HepG2 (cell line): ENCODE measurements around the gene RAB2B. TPM values are rescaled to one million over a fixed set of nuclear protein-coding genes. Genes with fewer than 3 reads are reported as not detected.
A peak's percentile ranks its signal among the peaks of the same experiment; 100 is the strongest.

Experiments used
- AGO2 ChIP-seq: fragments of 200-400 bp; formaldehyde crosslinking; optimal IDR thresholded peaks from 2 replicates; pipeline ENCODE3; 2017; ENCODE audit warnings: mild to moderate bottlenecking, low read depth, low read length, moderate library complexity
- ARNT ChIP-seq: fragments of 450-650 bp; IDR thresholded peaks from 2 replicates; pipeline ENCODE4 v1.6.1; 2017
- EEA1 ChIP-seq: sonication (generic); formaldehyde crosslinking; IDR thresholded peaks from 2 replicates; pipeline ENCODE4 v1.5.1; 2020; ENCODE audit warnings: mild to moderate bottlenecking, missing genetic modification reagents, borderline replicate concordance
- FOSL1 ChIP-seq: sonication (generic); formaldehyde crosslinking; IDR thresholded peaks from 2 replicates; pipeline ENCODE4 v1.9.0; 2021; ENCODE audit warnings: missing genetic modification reagents, borderline replicate concordance
- HMG20B ChIP-seq: conservative IDR thresholded peaks from 2 replicates; pipeline ENCODE4 v1.6.1; 2016; ENCODE audit warnings: missing genetic modification reagents, missing compliant biosample characterization
- HOXA7 ChIP-seq: sonication (generic); formaldehyde crosslinking; IDR thresholded peaks from 2 replicates; pipeline ENCODE4 v1.8.1; 2022; ENCODE audit warnings: mild to moderate bottlenecking, missing genetic modification reagents, moderate library complexity
- PHB2 ChIP-seq: fragments of 450-650 bp; IDR thresholded peaks from 2 replicates; pipeline ENCODE4 v1.6.1; 2018; ENCODE audit not compliant: partially characterized antibody
- PHF5A ChIP-seq: IDR thresholded peaks from one replicate; pipeline ENCODE4 v1.6.1; 2018; ENCODE audit warnings: low read depth, missing genetic modification reagents; ENCODE audit not compliant: unreplicated experiment
- PHF8 ChIP-seq: sonication (generic); formaldehyde crosslinking; IDR thresholded peaks from 2 replicates; pipeline ENCODE4 v1.5.0; 2020; ENCODE audit warnings: missing genetic modification reagents
- PRPF4 ChIP-seq: fragments of 200-400 bp; formaldehyde crosslinking; IDR thresholded peaks from 2 replicates; pipeline ENCODE4 v1.6.1; 2016; ENCODE audit warnings: low read length, low read depth; ENCODE audit not compliant: poor library complexity, severe bottlenecking
- RFX1 ChIP-seq: fragments of 450-650 bp; IDR thresholded peaks from 2 replicates; pipeline ENCODE4 v1.6.1; 2017
- RFX3 ChIP-seq: IDR thresholded peaks from 2 replicates; pipeline ENCODE4 v1.6.1; 2016; ENCODE audit warnings: missing biosample characterization, missing genetic modification reagents
- SMAD3 ChIP-seq: sonication (generic); formaldehyde crosslinking; IDR thresholded peaks from 2 replicates; pipeline ENCODE4 v1.4.0; 2020; ENCODE audit warnings: missing genetic modification reagents
- TBX2 ChIP-seq: sonication (generic); formaldehyde crosslinking; IDR thresholded peaks from 2 replicates; pipeline ENCODE4 v1.5.0; 2020; ENCODE audit warnings: missing genetic modification reagents, mild to moderate bottlenecking, borderline replicate concordance
- ZBTB8A ChIP-seq: sonication (generic); formaldehyde crosslinking; IDR thresholded peaks from 2 replicates; pipeline ENCODE4 v1.4.0; 2020; ENCODE audit warnings: mild to moderate bottlenecking, low read depth, missing genetic modification reagents, borderline replicate concordance
- ZFP41 ChIP-seq: sonication (generic); formaldehyde crosslinking; IDR thresholded peaks from 2 replicates; pipeline ENCODE4 v1.4.0; 2020; ENCODE audit warnings: mild to moderate bottlenecking, missing genetic modification reagents, borderline replicate concordance
- ZMAT3 ChIP-seq: sonication (generic); formaldehyde crosslinking; conservative IDR thresholded peaks from 2 replicates; pipeline ENCODE4 v1.7.0; 2021; ENCODE audit warnings: missing genetic modification reagents
- ZNF33B ChIP-seq: sonication (generic); formaldehyde crosslinking; IDR thresholded peaks from 2 replicates; pipeline ENCODE4 v1.5.1; 2020; ENCODE audit warnings: mild to moderate bottlenecking, missing genetic modification reagents
- ZNF556 ChIP-seq: sonication (generic); formaldehyde crosslinking; IDR thresholded peaks from 2 replicates; pipeline ENCODE4 v1.4.0; 2020; ENCODE audit warnings: mild to moderate bottlenecking, missing genetic modification reagents, borderline replicate concordance
- ZNF567 ChIP-seq: sonication (generic); formaldehyde crosslinking; IDR thresholded peaks from 2 replicates; pipeline ENCODE4 v1.8.1; 2023; ENCODE audit warnings: mild to moderate bottlenecking, missing genetic modification reagents, borderline replicate concordance
- ZNF672 ChIP-seq: sonication (generic); formaldehyde crosslinking; IDR thresholded peaks from 2 replicates; pipeline ENCODE4 v1.8.1; 2022; ENCODE audit warnings: missing genetic modification reagents
- ZNF777 ChIP-seq: sonication (generic); formaldehyde crosslinking; IDR thresholded peaks from 2 replicates; pipeline ENCODE4 v1.4.0; 2020; ENCODE audit warnings: missing genetic modification reagents
- ZNF816 ChIP-seq: sonication (generic); formaldehyde crosslinking; IDR thresholded peaks from 2 replicates; pipeline ENCODE4 v1.8.0; 2022; ENCODE audit warnings: missing genetic modification reagents, mild to moderate bottlenecking, borderline replicate concordance
- polyA plus RNA-seq, 8 experiments: library from polyadenylated mRNA; depleted of rRNA in 3 of 8; stranded (reverse) in 7 of 8; unstranded in 1 of 8; fragments of >200 nt; fragmentation: Illumina TruSeq in 4 of 8; extraction: Trizol in 4 of 8; gene quantifications; 2 replicates each; pipeline versions ENCODE4 v1.2.1 to v1.2.3, GENCODE V29; 2011 to 2016; ENCODE audit warnings: low read depth in 4 of 8, missing spikeins in 1 of 8, mixed read lengths in 1 of 8; ENCODE audit not compliant: insufficient read depth in 1 of 8
- total RNA-seq, 5 experiments: library from RNA; depleted of rRNA; stranded (reverse); fragments of >200 nt; fragmentation: Illumina TruSeq; extraction: Trizol; gene quantifications; 2 replicates each; pipeline ENCODE4 v1.2.3, GENCODE V29; 2016; ENCODE audit warnings: low read depth in 1 of 5
- TF ChIP-seq, protein P1 (sequence below): sonication (generic); formaldehyde crosslinking; IDR thresholded peaks from 2 replicates; pipeline ENCODE4 v1.4.0; 2020; ENCODE audit warnings: mild to moderate bottlenecking, missing genetic modification reagents
- TF ChIP-seq, protein P2 (sequence below): sonication (generic); formaldehyde crosslinking; IDR thresholded peaks from 2 replicates; pipeline ENCODE4 v1.5.0; 2020; ENCODE audit warnings: missing genetic modification reagents
- TF ChIP-seq, protein P3 (sequence below): sonication (generic); formaldehyde crosslinking; IDR thresholded peaks from 2 replicates; pipeline ENCODE4 v1.8.1; 2023; ENCODE audit warnings: mild to moderate bottlenecking, inconsistent platforms, moderate library complexity, missing genetic modification reagents, borderline replicate concordance
- TF ChIP-seq, protein P4 (sequence below): sonication (generic); formaldehyde crosslinking; IDR thresholded peaks from 2 replicates; pipeline ENCODE4 v1.8.0; 2022; ENCODE audit warnings: mild to moderate bottlenecking, missing genetic modification reagents, moderate library complexity
- TF ChIP-seq, protein P5 (sequence below): sonication (generic); formaldehyde crosslinking; IDR thresholded peaks from 2 replicates; pipeline ENCODE4 v1.8.1; 2023; ENCODE audit warnings: mild to moderate bottlenecking, missing genetic modification reagents, borderline replicate concordance

The RAB2B gene
- total and polyA plus RNA-seq, 2 of the 13 experiments (the other 11 are each of a cell fraction or from before 2014, with no cell fraction given): 36.0 to 60.6 TPM

DNA sequence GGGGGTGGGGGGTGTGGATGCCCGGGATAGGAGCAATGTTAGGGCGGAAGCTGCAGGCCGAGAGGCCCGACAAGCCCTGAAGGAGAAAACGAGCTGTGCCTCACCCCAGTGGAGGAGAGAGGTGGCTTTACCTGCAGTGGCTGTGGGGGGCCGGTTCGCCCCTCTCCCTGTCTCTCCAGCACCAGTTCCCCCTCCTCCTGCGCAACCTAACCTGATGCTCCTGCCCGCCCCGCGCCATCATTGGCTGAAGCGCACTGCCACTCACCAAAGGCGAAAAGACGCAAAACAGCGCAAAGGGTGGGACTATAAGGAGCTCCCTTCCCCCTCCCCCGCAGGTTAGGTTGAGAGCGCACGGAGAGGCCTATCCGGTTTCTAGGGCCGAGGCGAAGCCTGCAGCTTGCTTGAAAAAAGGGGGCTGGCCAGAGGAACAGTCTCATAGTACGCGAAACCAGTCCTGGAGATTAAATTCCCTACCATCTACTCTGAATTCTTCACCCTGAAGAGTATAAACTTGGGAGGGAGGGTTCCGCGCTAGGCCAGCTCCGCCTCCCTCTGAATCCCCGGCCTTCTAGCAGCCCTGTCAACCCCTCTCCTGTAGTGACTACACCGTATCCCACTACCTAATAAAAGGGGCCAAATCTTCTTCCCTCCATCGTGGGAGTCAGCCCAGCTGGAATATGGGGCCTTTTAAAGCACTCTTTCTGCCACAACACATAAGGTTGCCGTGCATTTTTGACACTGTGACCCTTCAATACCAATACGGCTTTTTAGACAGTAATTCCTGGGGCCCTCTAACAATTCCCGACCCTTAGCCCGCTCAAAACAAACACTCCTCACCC lies 39.5 kb downstream of the RAB2B start (continued):
- TF ChIP-seq ZMAT3 (CRISPR knock-in tag) (peak; percentile 92), ZNF33B (CRISPR knock-in tag) (no peak), ZNF567 (peak; percentile 56), AGO2 (peak; percentile 98), ARNT (no peak), HOXA7 (CRISPR knock-in tag) (no peak), RFX3 (CRISPR knock-in tag) (no peak; the same call in 1 of the 2 replicates), ZFP41 (CRISPR knock-in tag) (peak; percentile 67; the same call in 1 of the 2 replicates), ZBTB8A (CRISPR knock-in tag) (no peak), PRPF4 (peak; percentile 90), HMG20B (peak; percentile 84), FOSL1 (CRISPR knock-in tag) (no peak), SMAD3 (CRISPR knock-in tag) (peak; percentile 50), ZNF672 (CRISPR knock-in tag) (no peak), PHF5A (CRISPR knock-in tag) (peak; percentile 93), PHF8 (CRISPR knock-in tag) (peak; percentile 97), ZNF816 (no peak), EEA1 (CRISPR knock-in tag) (no peak), ZNF556 (CRISPR knock-in tag) (peak; percentile 76; the same call in 1 of the 2 replicates), ZNF777 (CRISPR knock-in tag) (peak; percentile 67; the same call in 1 of the 2 replicates), PHB2 (no peak), RFX1 (no peak), TBX2 (CRISPR knock-in tag) (peak; percentile 89; the same call in 1 of the 2 replicates)
- TF ChIP-seq, protein P1, sequence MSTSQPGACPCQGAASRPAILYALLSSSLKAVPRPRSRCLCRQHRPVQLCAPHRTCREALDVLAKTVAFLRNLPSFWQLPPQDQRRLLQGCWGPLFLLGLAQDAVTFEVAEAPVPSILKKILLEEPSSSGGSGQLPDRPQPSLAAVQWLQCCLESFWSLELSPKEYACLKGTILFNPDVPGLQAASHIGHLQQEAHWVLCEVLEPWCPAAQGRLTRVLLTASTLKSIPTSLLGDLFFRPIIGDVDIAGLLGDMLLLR: 0 out of 2 replicates have a peak, but pooled peaks have one; percentile 70
- TF ChIP-seq, protein P2, sequence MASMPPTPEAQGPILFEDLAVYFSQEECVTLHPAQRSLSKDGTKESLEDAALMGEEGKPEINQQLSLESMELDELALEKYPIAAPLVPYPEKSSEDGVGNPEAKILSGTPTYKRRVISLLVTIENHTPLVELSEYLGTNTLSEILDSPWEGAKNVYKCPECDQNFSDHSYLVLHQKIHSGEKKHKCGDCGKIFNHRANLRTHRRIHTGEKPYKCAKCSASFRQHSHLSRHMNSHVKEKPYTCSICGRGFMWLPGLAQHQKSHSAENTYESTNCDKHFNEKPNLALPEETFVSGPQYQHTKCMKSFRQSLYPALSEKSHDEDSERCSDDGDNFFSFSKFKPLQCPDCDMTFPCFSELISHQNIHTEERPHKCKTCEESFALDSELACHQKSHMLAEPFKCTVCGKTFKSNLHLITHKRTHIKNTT: no peak
- TF ChIP-seq, protein P3, sequence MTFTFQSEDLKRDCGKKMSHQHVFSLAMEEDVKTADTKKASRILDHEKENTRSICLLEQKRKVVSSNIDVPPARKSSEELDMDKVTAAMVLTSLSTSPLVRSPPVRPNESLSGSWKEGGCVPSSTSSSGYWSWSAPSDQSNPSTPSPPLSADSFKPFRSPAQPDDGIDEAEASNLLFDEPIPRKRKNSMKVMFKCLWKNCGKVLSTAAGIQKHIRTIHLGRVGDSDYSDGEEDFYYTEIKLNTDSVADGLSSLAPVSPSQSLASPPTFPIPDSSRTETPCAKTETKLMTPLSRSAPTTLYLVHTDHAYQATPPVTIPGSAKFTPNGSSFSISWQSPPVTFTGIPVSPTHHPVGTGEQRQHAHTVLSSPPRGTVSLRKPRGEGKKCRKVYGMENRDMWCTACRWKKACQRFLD (CRISPR knock-in tag): no peak
- TF ChIP-seq, protein P4, sequence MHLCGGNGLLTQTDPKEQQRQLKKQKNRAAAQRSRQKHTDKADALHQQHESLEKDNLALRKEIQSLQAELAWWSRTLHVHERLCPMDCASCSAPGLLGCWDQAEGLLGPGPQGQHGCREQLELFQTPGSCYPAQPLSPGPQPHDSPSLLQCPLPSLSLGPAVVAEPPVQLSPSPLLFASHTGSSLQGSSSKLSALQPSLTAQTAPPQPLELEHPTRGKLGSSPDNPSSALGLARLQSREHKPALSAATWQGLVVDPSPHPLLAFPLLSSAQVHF (CRISPR knock-in tag): no peak
- TF ChIP-seq, protein P5, sequence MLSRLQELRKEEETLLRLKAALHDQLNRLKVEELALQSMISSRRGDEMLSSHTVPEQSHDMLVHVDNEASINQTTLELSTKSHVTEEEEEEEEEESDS (CRISPR knock-in tag): no peak
